NK-92 (cell line): ENCODE results near the gene CAMKK1.

Source experiments
- DNase-seq: peaks from one replicate; lab custom pipeline; 2025; ENCODE audit not compliant: unreplicated experiment; lab: John Stamatoyannopoulos, UW

Gene CAMKK1

GRCh38 chr17:3893003-3893719 lies at the start of gene CAMKK1:
CAMKK1 (minus strand) TSS chr17:3893053; CDS start chr17:3885687, 7,366 bp downstream.
- DNase-seq: no peak

- DNase-seq: no peak
Observed at GRCh38 chr17:3940965-3941698, 48.3 kb upstream of the CAMKK1 start.

GRCh38 chr17:3937359-3937758 lies 44.5 kb upstream of the CAMKK1 start:
- DNase-seq: no peak

- DNase-seq: no peak
Observed at GRCh38 chr17:3935825-3936355, 43.0 kb upstream of the CAMKK1 start.

GRCh38 chr17:3935140-3935542 lies 42.3 kb upstream of the CAMKK1 start:
- no peak for DNase-seq

- no peak for DNase-seq
Observed at GRCh38 chr17:3929764-3930163, 36.9 kb upstream of the CAMKK1 start.

GRCh38 chr17:3929181-3929580 lies 36.3 kb upstream of the CAMKK1 start:
- DNase-seq: no peak

- DNase-seq: no peak
Observed at GRCh38 chr17:3928406-3928805, 35.6 kb upstream of the CAMKK1 start.

- no peak for DNase-seq
Observed at GRCh38 chr17:3927628-3928340, 34.9 kb upstream of the CAMKK1 start.

- DNase-seq: no peak
Observed at GRCh38 chr17:3926860-3927627, 34.2 kb upstream of the CAMKK1 start.

- no peak for DNase-seq
Observed at GRCh38 chr17:3925684-3926485, 33.0 kb upstream of the CAMKK1 start.

- no peak for DNase-seq
Observed at GRCh38 chr17:3924512-3925350, 31.9 kb upstream of the CAMKK1 start.

- DNase-seq: no peak
Observed at GRCh38 chr17:3923466-3924190, 30.8 kb upstream of the CAMKK1 start.

GRCh38 chr17:3922765-3923164 lies 29.9 kb upstream of the CAMKK1 start:
- DNase-seq: no peak

- DNase-seq: no peak
Observed at GRCh38 chr17:3921502-3922319, 28.9 kb upstream of the CAMKK1 start.

GRCh38 chr17:3921006-3921405 lies 28.2 kb upstream of the CAMKK1 start:
- DNase-seq: no peak

- no peak for DNase-seq
Observed at GRCh38 chr17:3919123-3919624, 26.3 kb upstream of the CAMKK1 start.
